GM23248 (cell line): ENCODE results near the gene TMEM38B.

Source experiments
- EZH2 ChIP-seq: fragments of 200-600 bp; sonication (generic); IDR thresholded peaks from 2 replicates; pipeline ENCODE4 v1.6.1; 2018; ENCODE audit warnings: antibody characterized with exemption, mild to moderate bottlenecking; ENCODE audit not compliant: insufficient read depth, poor library complexity, severe bottlenecking
- EZH2phosphoT487 ChIP-seq: fragments of 200-600 bp; sonication (generic); IDR thresholded peaks from 2 replicates; pipeline ENCODE4 v1.6.1; 2018; ENCODE audit warnings: antibody characterized with exemption, moderate library complexity, mild to moderate bottlenecking, low read depth; ENCODE audit not compliant: insufficient read depth

DNA sequence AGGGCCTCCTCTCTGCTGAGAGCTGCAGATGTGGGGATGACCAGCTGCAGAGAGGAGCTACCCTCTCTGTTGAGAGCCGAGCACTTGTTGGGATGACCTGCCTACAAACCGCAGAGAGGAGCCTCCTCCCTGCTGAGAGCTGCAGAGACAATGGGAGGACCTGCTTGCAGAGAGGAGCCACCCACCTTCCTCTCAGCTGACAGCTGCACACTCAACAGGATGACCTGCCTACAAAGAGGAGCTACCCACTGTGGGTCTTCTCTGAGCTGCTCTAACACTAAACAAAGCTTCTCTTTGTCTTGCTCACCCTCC lies 19.6 kb downstream of the TMEM38B start:
- no peak for TF ChIP-seq EZH2phosphoT487
- TF ChIP-seq EZH2 = no peak
